GM12801 (cell line): Measurements from ENCODE around the gene C16orf90.

Experiments used
- CTCF ChIP-seq: IDR thresholded peaks from one replicate; pipeline ENCODE4 v1.5.1; 2011; ENCODE audit warnings: control low read depth; ENCODE audit not compliant: insufficient read length; ENCODE audit errors: extremely low read depth

Gene C16orf90

DNA sequence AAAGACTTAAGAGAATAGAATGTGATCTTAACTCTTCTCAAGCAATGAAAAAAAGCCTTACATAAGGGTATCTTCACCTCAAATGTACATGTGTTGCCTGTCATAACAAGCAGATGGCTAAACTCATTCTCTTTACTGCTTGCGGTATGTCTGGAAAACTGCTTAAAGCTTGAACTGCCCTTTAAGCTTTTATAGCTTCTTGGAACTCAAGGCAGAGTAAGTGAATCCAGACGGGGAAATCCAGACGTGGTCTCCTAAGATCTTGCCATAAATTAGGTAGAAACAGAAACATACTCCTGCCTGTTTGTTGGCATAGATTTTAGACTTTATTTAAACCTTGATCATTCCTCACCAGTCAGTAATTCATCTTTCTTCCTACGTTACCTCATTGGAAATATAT is 25.1 kb upstream of the C16orf90 start:
- TF ChIP-seq CTCF, result no peak

GRCh38 chr16:3519581-3519980 is 24.3 kb upstream of the C16orf90 start:
- TF ChIP-seq CTCF, result no peak

DNA sequence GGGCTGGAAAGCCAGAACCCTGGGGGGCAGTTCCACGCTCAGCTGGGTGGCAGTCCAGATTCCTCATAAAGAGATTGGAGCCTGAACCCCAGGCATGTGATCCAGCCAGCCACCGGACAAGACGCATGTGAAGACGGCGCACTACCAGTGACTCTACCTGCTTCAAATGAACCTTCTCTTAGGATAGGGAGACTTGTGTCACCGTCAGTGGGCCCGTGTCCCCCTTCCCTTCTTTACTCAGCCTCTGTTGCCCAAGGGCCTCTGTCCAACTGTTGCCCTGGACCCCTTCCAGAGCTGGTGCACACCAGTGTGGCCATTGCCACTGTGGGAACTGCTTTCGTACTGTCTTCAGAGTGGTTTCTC is 23.7 kb upstream of the C16orf90 start:
- TF ChIP-seq CTCF, result no peak

GRCh38 chr16:3518292-3518985 is 23.1 kb upstream of the C16orf90 start:
- no peak for TF ChIP-seq CTCF

GRCh38 chr16:3515897-3516296 is 20.6 kb upstream of the C16orf90 start:
- TF ChIP-seq CTCF, result no peak

- TF ChIP-seq CTCF, result no peak
Measured at GRCh38 chr16:3514621-3515020, 19.3 kb upstream of the C16orf90 start.

DNA sequence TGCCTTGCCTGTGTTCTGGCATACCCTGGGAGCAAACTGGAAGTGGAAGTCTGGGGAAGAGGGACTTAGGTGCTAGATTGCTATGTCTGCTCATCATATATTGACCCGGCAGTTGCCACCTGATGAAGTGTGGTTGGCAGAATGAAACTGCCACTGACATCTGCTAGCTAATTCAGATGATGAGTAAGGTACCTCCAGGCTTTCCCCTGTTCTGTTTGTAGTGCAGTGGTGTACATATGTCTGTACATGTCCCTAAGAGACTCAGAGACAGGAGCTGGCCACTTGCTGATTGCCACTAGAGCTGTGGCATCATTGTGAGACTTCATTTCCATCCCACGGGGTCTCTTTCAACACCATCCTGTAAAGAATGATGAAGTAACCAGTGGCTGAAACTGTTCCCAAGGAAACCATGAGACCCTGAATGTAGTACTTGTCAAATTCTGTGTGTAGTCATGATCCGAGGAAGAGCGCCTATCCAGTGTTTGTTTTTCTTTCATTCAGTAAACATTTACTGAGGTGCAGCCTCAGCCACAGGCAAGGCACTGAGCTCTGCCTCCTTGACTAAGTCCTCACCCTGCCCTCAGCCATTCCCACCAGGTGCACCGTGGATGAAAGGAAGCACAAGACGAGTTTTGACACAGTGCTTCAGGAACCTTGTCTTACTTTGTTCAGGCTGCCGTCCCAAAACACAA is 18.7 kb upstream of the C16orf90 start:
- TF ChIP-seq CTCF, result no peak
